HepG2 (cell line): ENCODE results near the gene FBP1. TPM values are rescaled to one million over a fixed set of nuclear protein-coding genes. Genes with fewer than 3 reads are reported as not detected.

Source experiments
- ARID2 ChIP-seq: sonication (generic); formaldehyde crosslinking; IDR thresholded peaks from 2 replicates; pipeline ENCODE4 v1.8.1; 2022; ENCODE audit warnings: mild to moderate bottlenecking, missing genetic modification reagents, borderline replicate concordance
- CEBPB ChIP-seq: IDR thresholded peaks from 2 replicates; pipeline ENCODE4 v1.6.1; 2011; ENCODE audit warnings: low read depth, low read length, improper control_type of control experiment, borderline replicate concordance
- HNF4A ChIP-seq: sonication (generic); formaldehyde crosslinking; IDR thresholded peaks from 2 replicates; pipeline ENCODE4 v1.4.0; 2020; ENCODE audit warnings: missing genetic modification reagents
- ISX ChIP-seq: sonication (generic); formaldehyde crosslinking; conservative IDR thresholded peaks from 2 replicates; pipeline ENCODE4 v1.5.0; 2020; ENCODE audit warnings: missing genetic modification reagents
- POGZ ChIP-seq: sonication (generic); formaldehyde crosslinking; IDR thresholded peaks from 2 replicates; pipeline ENCODE4 v1.4.0; 2020; ENCODE audit warnings: mild to moderate bottlenecking, missing genetic modification reagents
- POLR2A ChIP-seq, 2 experiments: IDR thresholded peaks; 2 replicates each; pipeline ENCODE4 v1.6.1; 2011; ENCODE audit warnings: low read depth in 2 of 2, low read length in 2 of 2, mild to moderate bottlenecking in 1 of 2, moderate library complexity in 1 of 2; ENCODE audit not compliant: insufficient read depth in 1 of 2
- SP5 ChIP-seq: IDR thresholded peaks from 2 replicates; pipeline ENCODE4 v1.6.1; 2016; ENCODE audit warnings: low read depth, borderline replicate concordance
- TBX2 ChIP-seq: sonication (generic); formaldehyde crosslinking; IDR thresholded peaks from 2 replicates; pipeline ENCODE4 v1.5.0; 2020; ENCODE audit warnings: missing genetic modification reagents, mild to moderate bottlenecking, borderline replicate concordance
- WIZ ChIP-seq: sonication (generic); formaldehyde crosslinking; IDR thresholded peaks from 2 replicates; pipeline ENCODE4 v1.5.1; 2020; ENCODE audit warnings: mild to moderate bottlenecking, missing genetic modification reagents
- ZMYM4 ChIP-seq: sonication (generic); formaldehyde crosslinking; IDR thresholded peaks from 2 replicates; pipeline ENCODE4 v1.8.1; 2023; ENCODE audit warnings: mild to moderate bottlenecking, missing genetic modification reagents
- ZNF136 ChIP-seq: sonication (generic); formaldehyde crosslinking; IDR thresholded peaks from 2 replicates; pipeline ENCODE4 v1.8.1; 2022; ENCODE audit warnings: low read depth, mild to moderate bottlenecking, moderate library complexity, missing genetic modification reagents
- ZNF230 ChIP-seq: sonication (generic); formaldehyde crosslinking; IDR thresholded peaks from 2 replicates; pipeline ENCODE4 v1.4.0; 2020; ENCODE audit warnings: mild to moderate bottlenecking, missing genetic modification reagents
- ZNF281 ChIP-seq: sonication (generic); formaldehyde crosslinking; IDR thresholded peaks from 2 replicates; pipeline ENCODE4 v1.4.0; 2020; ENCODE audit warnings: missing genetic modification reagents, borderline replicate concordance
- ZNF501 ChIP-seq: sonication (generic); formaldehyde crosslinking; IDR thresholded peaks from 2 replicates; pipeline ENCODE4 v1.5.1; 2020; ENCODE audit warnings: mild to moderate bottlenecking, moderate library complexity, missing genetic modification reagents
- ZNF605 ChIP-seq: sonication (generic); formaldehyde crosslinking; IDR thresholded peaks from 2 replicates; pipeline ENCODE4 v1.8.0; 2022; ENCODE audit warnings: mild to moderate bottlenecking, missing genetic modification reagents
- ZNF687 ChIP-seq: sonication (generic); formaldehyde crosslinking; IDR thresholded peaks from 2 replicates; pipeline ENCODE4 v1.5.1; 2020; ENCODE audit warnings: mild to moderate bottlenecking, missing genetic modification reagents, moderate library complexity
- ZNF850 ChIP-seq: sonication (generic); formaldehyde crosslinking; conservative IDR thresholded peaks from 2 replicates; pipeline ENCODE4 v1.9.0; 2021; ENCODE audit warnings: mild to moderate bottlenecking, missing genetic modification reagents
- polyA plus RNA-seq, 8 experiments: library from polyadenylated mRNA; depleted of rRNA in 3 of 8; stranded (reverse) in 7 of 8; unstranded in 1 of 8; fragments of >200 nt; fragmentation: Illumina TruSeq in 4 of 8; extraction: Trizol in 4 of 8; gene quantifications; 2 replicates each; pipeline versions ENCODE4 v1.2.1 to v1.2.3, GENCODE V29; 2011 to 2016; ENCODE audit warnings: low read depth in 4 of 8, missing spikeins in 1 of 8, mixed read lengths in 1 of 8; ENCODE audit not compliant: insufficient read depth in 1 of 8
- total RNA-seq, 5 experiments: library from RNA; depleted of rRNA; stranded (reverse); fragments of >200 nt; fragmentation: Illumina TruSeq; extraction: Trizol; gene quantifications; 2 replicates each; pipeline ENCODE4 v1.2.3, GENCODE V29; 2016; ENCODE audit warnings: low read depth in 1 of 5
- TF ChIP-seq, protein P1 (sequence below): sonication (generic); formaldehyde crosslinking; IDR thresholded peaks from 2 replicates; pipeline ENCODE4 v1.4.0; 2020; ENCODE audit warnings: mild to moderate bottlenecking, missing genetic modification reagents

Gene FBP1
- total and polyA plus RNA-seq, 2 of the 13 experiments (the other 11 are each of a cell fraction or from before 2014, with no cell fraction given) = 0.29 to 0.53 TPM

DNA sequence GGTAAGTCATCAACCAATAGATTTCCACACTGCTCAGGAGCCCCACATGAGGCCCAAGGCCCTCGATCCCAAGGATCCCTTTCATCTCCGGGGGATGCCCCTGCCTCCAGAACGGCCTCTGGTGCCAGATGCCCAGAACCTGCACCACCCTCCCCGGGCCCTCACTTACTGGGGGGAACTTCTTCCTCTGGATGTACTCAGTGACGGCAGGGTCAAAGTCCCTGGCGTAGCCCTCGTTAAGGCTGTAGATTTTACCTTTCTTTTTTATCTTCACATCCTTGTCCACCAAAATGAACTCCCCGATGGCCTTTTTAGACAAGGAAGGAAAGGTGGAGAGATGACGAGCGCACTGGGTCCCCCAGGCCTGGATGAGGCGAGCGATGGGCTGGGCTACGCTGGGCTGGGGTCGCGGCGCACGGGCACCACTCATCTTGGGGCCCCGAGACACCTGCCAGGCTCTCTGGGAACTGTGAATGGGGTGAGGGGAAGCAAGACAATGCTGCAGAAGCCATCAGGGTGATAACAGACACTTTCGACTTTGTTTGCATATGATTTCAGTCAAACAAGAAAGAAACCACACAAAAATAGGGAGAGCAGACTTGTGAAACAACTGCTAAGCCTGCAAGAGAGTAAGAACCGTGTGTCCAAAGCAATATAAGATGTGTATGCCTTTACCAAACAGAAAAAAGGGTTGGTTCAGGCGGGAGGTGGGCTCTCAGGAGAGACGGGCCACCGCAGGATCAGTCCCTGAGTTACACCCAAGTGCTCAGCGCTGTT, 32.5 kb downstream of the FBP1 start (continued):
- TF ChIP-seq ZNF687 (CRISPR knock-in tag) = peak; percentile 67
- TF ChIP-seq CEBPB = no peak
- no peak for TF ChIP-seq ZNF230
- TF ChIP-seq ARID2 = 0 out of 2 replicates have a peak, but pooled peaks have one; percentile 0
- 0 out of 2 replicates have a peak, but pooled peaks have one; percentile 23 for TF ChIP-seq ZNF501 (CRISPR knock-in tag)
- peak; percentile 29; the same call in 1 of the 2 replicates for TF ChIP-seq TBX2 (CRISPR knock-in tag)
- 0 out of 2 replicates have a peak, but pooled peaks have one; percentile 33 for TF ChIP-seq ZNF605 (CRISPR knock-in tag)
- TF ChIP-seq ZNF136 (CRISPR knock-in tag) = no peak
- no peak for TF ChIP-seq ISX (CRISPR knock-in tag)
- TF ChIP-seq POLR2A (IDR thresholded peaks at IDR 0.05; ENCODE audit: insufficient read depth in 1 of 2, low read depth in 2 of 2, low read length in 2 of 2) = 0 out of 4 replicates have a peak, but pooled peaks of 1 of the 2 experiments have one; percentile 25
- TF ChIP-seq POGZ (CRISPR knock-in tag) = no peak
- TF ChIP-seq ZNF850 = no peak
- no peak for TF ChIP-seq HNF4A (CRISPR knock-in tag)
- TF ChIP-seq, protein P1, sequence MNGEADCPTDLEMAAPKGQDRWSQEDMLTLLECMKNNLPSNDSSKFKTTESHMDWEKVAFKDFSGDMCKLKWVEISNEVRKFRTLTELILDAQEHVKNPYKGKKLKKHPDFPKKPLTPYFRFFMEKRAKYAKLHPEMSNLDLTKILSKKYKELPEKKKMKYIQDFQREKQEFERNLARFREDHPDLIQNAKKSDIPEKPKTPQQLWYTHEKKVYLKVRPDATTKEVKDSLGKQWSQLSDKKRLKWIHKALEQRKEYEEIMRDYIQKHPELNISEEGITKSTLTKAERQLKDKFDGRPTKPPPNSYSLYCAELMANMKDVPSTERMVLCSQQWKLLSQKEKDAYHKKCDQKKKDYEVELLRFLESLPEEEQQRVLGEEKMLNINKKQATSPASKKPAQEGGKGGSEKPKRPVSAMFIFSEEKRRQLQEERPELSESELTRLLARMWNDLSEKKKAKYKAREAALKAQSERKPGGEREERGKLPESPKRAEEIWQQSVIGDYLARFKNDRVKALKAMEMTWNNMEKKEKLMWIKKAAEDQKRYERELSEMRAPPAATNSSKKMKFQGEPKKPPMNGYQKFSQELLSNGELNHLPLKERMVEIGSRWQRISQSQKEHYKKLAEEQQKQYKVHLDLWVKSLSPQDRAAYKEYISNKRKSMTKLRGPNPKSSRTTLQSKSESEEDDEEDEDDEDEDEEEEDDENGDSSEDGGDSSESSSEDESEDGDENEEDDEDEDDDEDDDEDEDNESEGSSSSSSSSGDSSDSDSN (CRISPR knock-in tag) = peak; percentile 23; the same call in 1 of the 2 replicates
- TF ChIP-seq WIZ = no peak
- TF ChIP-seq SP5 = no peak
- TF ChIP-seq ZMYM4 (CRISPR knock-in tag) = 0 out of 2 replicates have a peak, but pooled peaks have one; percentile 28
- TF ChIP-seq ZNF281 (CRISPR knock-in tag) = no peak
